ENCODE results near the gene CXCL14. TPM values are rescaled to one million over a fixed set of nuclear protein-coding genes. Genes with fewer than 3 reads are reported as not detected.

CXCL14 gene
- total and polyA plus RNA-seq, 2 of the 4 experiments (the other 2 are of a cell fraction) = not detected

DNA sequence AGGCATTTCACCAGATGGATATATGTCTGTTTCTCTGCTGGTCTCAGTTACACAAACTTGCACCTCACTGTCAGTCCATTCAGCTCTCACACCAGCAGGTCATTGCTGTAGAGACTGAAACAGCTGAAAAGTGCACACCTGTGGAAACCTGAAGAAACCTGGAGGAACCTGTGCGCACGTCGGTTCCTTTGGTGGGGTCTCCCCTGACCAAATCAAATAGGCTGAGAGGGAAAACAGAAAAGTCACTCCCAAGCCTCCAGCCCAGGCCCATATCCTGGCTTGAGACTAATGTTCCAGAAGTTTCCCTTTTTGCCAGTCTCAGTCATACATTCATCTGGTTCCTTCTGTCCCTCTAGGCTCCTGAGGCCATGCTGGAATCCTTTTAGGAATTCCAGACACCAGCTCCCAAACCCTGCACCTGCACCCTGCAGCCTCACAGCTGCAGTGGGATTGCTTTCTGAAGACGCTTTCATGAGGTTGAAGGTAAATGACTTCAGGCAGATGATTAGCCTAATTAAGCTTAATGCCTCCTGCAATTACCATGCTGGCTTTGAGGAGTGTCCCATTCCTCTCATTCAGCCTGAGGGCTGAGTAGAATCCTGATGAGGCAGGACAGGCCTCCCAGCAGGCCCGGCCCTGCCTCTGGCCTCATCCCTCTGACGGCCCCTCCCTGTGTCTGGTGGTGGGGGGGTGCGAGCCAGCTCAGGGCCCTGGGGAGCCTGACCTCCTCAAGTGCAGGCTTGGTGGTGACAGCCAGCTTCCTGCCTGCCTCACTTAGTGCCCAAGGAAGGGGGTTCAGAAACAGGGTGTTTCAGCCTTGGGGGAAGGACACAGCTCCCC is 24.3 kb upstream of the CXCL14 start:
- in situ Hi-C loops (cut with MboI; ENCODE audit: low sequenced_read_pairs) = no loop called here
- Histone ChIP-seq H2AK5ac (ENCODE audit: low read depth, low read length) (no peak overlapping the region), H2BK15ac (ENCODE audit: low read depth, low read length) (no peak overlapping the region), H3K4ac (ENCODE audit: low read depth, low read length) (no peak overlapping the region), H3K36me3 (ENCODE audit: control insufficient read depth, insufficient read depth, low read length) (no peaks in the 10 kb centered on the region), H2BK20ac (ENCODE audit: low read depth, low read length) (no peak overlapping the region), H2AK9ac (replicated peaks; ENCODE audit: low read depth, low read length, poor library complexity) (no peak overlapping the region), H3K4me3 (ENCODE audit: insufficient read depth, low read depth, low read length) (no peak overlapping the region), H3K4me1 (ENCODE audit: control insufficient read depth, insufficient read depth, low read length) (no peaks in the 10 kb centered on the region), H3K4me2 (ENCODE audit: low read depth, low read length) (no peak overlapping the region), H3K27ac (ENCODE audit: insufficient read depth, low read length) (no peak overlapping the region), H3K9ac (ENCODE audit: low read depth, low read length) (no peak overlapping the region), H3K18ac (ENCODE audit: low read depth, low read length) (no peak overlapping the region), H4K5ac (ENCODE audit: low read depth, low read length) (no peak overlapping the region), H2BK5ac (ENCODE audit: low read depth, low read length, poor library complexity, severe bottlenecking) (no peak overlapping the region), H2BK120ac (ENCODE audit: low read depth, low read length) (no peak overlapping the region), H4K20me1 (ENCODE audit: insufficient read depth, low read length) (no peaks in the 10 kb centered on the region), H3K23ac (ENCODE audit: low read depth, low read length) (no peak overlapping the region), H2AFZ (replicated peaks; ENCODE audit: low read length, poor library complexity) (no peak overlapping the region), H3K9me1 (ENCODE audit: insufficient read depth, low read length) (no peaks in the 10 kb centered on the region), H4K91ac (ENCODE audit: insufficient read depth, low read depth, low read length) (no peak overlapping the region), H3K79me1 (ENCODE audit: low read depth in 1 of 2, low read length in 2 of 2) (no peaks in the 10 kb centered on the region), H4K8ac (ENCODE audit: low read depth in 2 of 2, low read length in 2 of 2) (no peak overlapping the region), H3K56ac (ENCODE audit: extremely low read depth, insufficient read depth, low read length) (no peak overlapping the region), H3K14ac (replicated peaks; ENCODE audit: low read depth, low read length) (no peak overlapping the region), H3K27me3 (ENCODE audit: control insufficient read depth, insufficient read depth, low read length) (peaks cover 14% of the 10 kb centered on the region), H3K9me3 (ENCODE audit: control insufficient read depth, insufficient read depth, low read length) (no peaks in the 10 kb centered on the region)
- ChIA-PET POLR2A (ENCODE audit: unreplicated experiment) (no interaction called here), CTCF (no interaction called here)
- TF ChIP-seq POLR2A (IDR thresholded peaks at IDR 0.05; ENCODE audit: low read depth, low read length) (no peak), RAD21 (IDR thresholded peaks at IDR 0.05; ENCODE audit: low read length) (no peak), CHD1 (IDR thresholded peaks at IDR 0.05; ENCODE audit: low read depth, low read length) (no peak), MAFK (IDR thresholded peaks at IDR 0.05; ENCODE audit: low read depth, low read length) (no peak), NFE2L2 (IDR thresholded peaks at IDR 0.05; ENCODE audit: low read depth, low read length) (no peak), RCOR1 (IDR thresholded peaks at IDR 0.05; ENCODE audit: insufficient replicate concordance, low read length) (no peak), BHLHE40 (IDR thresholded peaks at IDR 0.05; ENCODE audit: low read depth, low read length) (no peak), USF2 (IDR thresholded peaks at IDR 0.05; ENCODE audit: low read depth, low read length) (no peak), SMC3 (IDR thresholded peaks at IDR 0.05; ENCODE audit: low read depth, low read length) (no peak), MAZ (IDR thresholded peaks at IDR 0.05; ENCODE audit: borderline replicate concordance, low read depth, low read length) (no peak), CEBPB (IDR thresholded peaks at IDR 0.05; ENCODE audit: low read depth, low read length) (no peak), MXI1 (IDR thresholded peaks at IDR 0.05; ENCODE audit: borderline replicate concordance, low read depth, low read length) (no peak), RFX5 (IDR thresholded peaks at IDR 0.05; ENCODE audit: low read depth, low read length) (no peak), ELK1 (IDR thresholded peaks at IDR 0.05; ENCODE audit: borderline replicate concordance, low read depth, low read length) (no peak), FOS (IDR thresholded peaks at IDR 0.05; ENCODE audit: low read depth, low read length) (no peak)
- TF ChIP-seq, protein P1, sequence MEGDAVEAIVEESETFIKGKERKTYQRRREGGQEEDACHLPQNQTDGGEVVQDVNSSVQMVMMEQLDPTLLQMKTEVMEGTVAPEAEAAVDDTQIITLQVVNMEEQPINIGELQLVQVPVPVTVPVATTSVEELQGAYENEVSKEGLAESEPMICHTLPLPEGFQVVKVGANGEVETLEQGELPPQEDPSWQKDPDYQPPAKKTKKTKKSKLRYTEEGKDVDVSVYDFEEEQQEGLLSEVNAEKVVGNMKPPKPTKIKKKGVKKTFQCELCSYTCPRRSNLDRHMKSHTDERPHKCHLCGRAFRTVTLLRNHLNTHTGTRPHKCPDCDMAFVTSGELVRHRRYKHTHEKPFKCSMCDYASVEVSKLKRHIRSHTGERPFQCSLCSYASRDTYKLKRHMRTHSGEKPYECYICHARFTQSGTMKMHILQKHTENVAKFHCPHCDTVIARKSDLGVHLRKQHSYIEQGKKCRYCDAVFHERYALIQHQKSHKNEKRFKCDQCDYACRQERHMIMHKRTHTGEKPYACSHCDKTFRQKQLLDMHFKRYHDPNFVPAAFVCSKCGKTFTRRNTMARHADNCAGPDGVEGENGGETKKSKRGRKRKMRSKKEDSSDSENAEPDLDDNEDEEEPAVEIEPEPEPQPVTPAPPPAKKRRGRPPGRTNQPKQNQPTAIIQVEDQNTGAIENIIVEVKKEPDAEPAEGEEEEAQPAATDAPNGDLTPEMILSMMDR (conservative IDR thresholded peaks at IDR 0.05; ENCODE audit: low read depth, low read length) = no peak
- intact Hi-C loops (cut with micrococcal nuclease) = no loop called here
- no TSS peak for BruUV-seq (replicated peaks)
- dilution Hi-C loops (cut with HindIII; ENCODE audit: low sequenced_read_pairs, unreplicated experiment) = no loop called here
- no CpG with 5 or more reads among the region's 7 CpGs for WGBS, 2 experiments (ENCODE audit: extremely low coverage in 2 of 2, insufficient read length in 1 of 2)
- ATAC-seq (ENCODE audit: low read depth) (no peak), DNase-seq (no peak)

Measured in IMR-90 (cell line).